Activated CD8-positive, alpha-beta memory T cell treated with anti-CD3 and anti-CD28 coated beads for 1 hour (primary cell): ENCODE results near the gene SGTB.
A peak's percentile ranks its signal among the peaks of the same experiment; 100 is the strongest.

Experiments
- DNase-seq, 2 donors: peaks; one replicate each; pipeline ENCODE4 v3.0.0-alpha.2; 2020; ENCODE audit warnings: low read depth in 1 of 2; ENCODE audit errors: extremely low read depth in 1 of 2

Gene SGTB

GRCh38 chr5:65721720-65722574 lies at the start of gene SGTB, which contains the start of gene NLN:
Gene SGTB (minus strand): TSS chr5:65722109. CDS start chr5:65720807, 1,302 bp downstream.
Gene NLN (plus strand): TSS chr5:65722205. CDS start chr5:65722374, 169 bp downstream.
- DNase-seq, result peak; percentile 40 to 81

- no peak for DNase-seq
Observed at GRCh38 chr5:65771266-65771665, 49.4 kb upstream of the SGTB start.

GRCh38 chr5:65769539-65769938 lies 47.6 kb upstream of the SGTB start:
- no peak for DNase-seq

GRCh38 chr5:65768723-65769346 lies 46.9 kb upstream of the SGTB start:
- DNase-seq, result no peak

GRCh38 chr5:65767565-65767964 lies 45.7 kb upstream of the SGTB start:
- no peak for DNase-seq

- DNase-seq, result no peak
Observed at GRCh38 chr5:65766781-65767180, 44.9 kb upstream of the SGTB start.

GRCh38 chr5:65766175-65766574 lies 44.3 kb upstream of the SGTB start:
- DNase-seq, result no peak

- no peak for DNase-seq
Observed at GRCh38 chr5:65765582-65765981, 43.7 kb upstream of the SGTB start.

GRCh38 chr5:65762234-65762633 lies 40.3 kb upstream of the SGTB start:
- no peak for DNase-seq

- peak; percentile 21 to 22 for DNase-seq
Observed at GRCh38 chr5:65760504-65761275, 38.8 kb upstream of the SGTB start.

GRCh38 chr5:65758546-65759144 lies 36.7 kb upstream of the SGTB start:
- no peak for DNase-seq

GRCh38 chr5:65753189-65753588 lies 31.3 kb upstream of the SGTB start:
- no peak for DNase-seq

- no peak for DNase-seq
Observed at GRCh38 chr5:65750938-65751337, 29.0 kb upstream of the SGTB start.

- DNase-seq, result no peak
Observed at GRCh38 chr5:65749956-65750355, 28.0 kb upstream of the SGTB start.

GRCh38 chr5:65749221-65749844 lies 27.4 kb upstream of the SGTB start:
- no peak for DNase-seq

- no peak for DNase-seq
Observed at GRCh38 chr5:65742565-65743231, 20.8 kb upstream of the SGTB start.

- DNase-seq, result no peak
Observed at GRCh38 chr5:65739162-65739561, 17.3 kb upstream of the SGTB start.

- no peak for DNase-seq
Observed at GRCh38 chr5:65738305-65738704, 16.4 kb upstream of the SGTB start.

- no peak for DNase-seq
Observed at GRCh38 chr5:65737842-65738241, 15.9 kb upstream of the SGTB start.

GRCh38 chr5:65736011-65736410 lies 14.1 kb upstream of the SGTB start:
- DNase-seq, result no peak
